Measurements from ENCODE around the gene MOSMO.

Gene MOSMO
- long read RNA-seq, partial matches to known transcripts: 0 of 2 reads
- long read RNA-seq, other reads (novel, unspliced or antisense): 2 of 2 reads

DNA sequence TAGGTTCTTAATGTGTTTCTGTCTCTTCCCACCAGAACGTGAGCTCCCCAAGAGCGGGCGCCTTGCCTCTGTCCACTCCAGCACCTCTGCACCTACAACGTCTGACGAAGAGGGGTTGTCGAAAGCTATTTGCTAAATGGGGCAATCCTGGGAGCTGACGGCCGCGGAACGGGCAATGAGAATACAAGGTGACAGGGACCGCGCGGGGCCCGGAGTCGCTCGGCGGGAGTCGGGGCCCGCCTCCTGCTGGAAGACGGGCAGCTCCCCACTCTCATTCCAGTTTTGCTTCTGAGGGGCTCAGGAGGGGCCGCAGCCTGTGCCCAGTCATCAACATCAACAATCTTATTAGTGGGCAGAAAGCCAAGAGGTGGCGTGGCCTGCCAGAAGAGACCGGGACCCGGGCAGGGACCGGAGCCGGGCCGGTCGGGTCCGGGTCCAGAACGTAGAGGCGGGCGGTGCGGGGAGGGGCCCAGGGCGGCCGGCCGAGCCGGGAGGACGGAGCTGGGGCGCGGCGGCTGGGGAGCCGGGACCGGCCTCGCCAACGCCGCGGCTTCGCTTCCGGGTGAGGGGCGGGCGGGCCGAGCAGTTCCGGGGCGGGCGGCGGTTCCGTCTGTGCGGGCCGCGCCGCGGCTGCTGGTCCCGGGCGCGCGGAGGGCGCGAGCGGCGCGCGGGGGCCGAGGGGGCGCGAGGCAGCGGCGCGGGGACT is at the start of gene MOSMO:
MOSMO (plus strand) TSS at position 603 of the 706 bp plus-strand sequence. CDS start 191 bp downstream, outside the sequence.
- TF ChIP-seq SPI1 (IDR thresholded peaks at IDR 0.05; ENCODE audit: borderline replicate concordance, low read depth) (no peak), GABPA (IDR thresholded peaks at IDR 0.05; ENCODE audit: low read depth) (peak; percentile 81), POLR2AphosphoS5 (IDR thresholded peaks at IDR 0.05; ENCODE audit: low read depth) (no peak)
- TF ChIP-seq, protein P1, sequence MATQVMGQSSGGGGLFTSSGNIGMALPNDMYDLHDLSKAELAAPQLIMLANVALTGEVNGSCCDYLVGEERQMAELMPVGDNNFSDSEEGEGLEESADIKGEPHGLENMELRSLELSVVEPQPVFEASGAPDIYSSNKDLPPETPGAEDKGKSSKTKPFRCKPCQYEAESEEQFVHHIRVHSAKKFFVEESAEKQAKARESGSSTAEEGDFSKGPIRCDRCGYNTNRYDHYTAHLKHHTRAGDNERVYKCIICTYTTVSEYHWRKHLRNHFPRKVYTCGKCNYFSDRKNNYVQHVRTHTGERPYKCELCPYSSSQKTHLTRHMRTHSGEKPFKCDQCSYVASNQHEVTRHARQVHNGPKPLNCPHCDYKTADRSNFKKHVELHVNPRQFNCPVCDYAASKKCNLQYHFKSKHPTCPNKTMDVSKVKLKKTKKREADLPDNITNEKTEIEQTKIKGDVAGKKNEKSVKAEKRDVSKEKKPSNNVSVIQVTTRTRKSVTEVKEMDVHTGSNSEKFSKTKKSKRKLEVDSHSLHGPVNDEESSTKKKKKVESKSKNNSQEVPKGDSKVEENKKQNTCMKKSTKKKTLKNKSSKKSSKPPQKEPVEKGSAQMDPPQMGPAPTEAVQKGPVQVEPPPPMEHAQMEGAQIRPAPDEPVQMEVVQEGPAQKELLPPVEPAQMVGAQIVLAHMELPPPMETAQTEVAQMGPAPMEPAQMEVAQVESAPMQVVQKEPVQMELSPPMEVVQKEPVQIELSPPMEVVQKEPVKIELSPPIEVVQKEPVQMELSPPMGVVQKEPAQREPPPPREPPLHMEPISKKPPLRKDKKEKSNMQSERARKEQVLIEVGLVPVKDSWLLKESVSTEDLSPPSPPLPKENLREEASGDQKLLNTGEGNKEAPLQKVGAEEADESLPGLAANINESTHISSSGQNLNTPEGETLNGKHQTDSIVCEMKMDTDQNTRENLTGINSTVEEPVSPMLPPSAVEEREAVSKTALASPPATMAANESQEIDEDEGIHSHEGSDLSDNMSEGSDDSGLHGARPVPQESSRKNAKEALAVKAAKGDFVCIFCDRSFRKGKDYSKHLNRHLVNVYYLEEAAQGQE (IDR thresholded peaks at IDR 0.05; ENCODE audit: insufficient replicate concordance, low read depth): peak; percentile 89
- TF ChIP-seq, protein P2, sequence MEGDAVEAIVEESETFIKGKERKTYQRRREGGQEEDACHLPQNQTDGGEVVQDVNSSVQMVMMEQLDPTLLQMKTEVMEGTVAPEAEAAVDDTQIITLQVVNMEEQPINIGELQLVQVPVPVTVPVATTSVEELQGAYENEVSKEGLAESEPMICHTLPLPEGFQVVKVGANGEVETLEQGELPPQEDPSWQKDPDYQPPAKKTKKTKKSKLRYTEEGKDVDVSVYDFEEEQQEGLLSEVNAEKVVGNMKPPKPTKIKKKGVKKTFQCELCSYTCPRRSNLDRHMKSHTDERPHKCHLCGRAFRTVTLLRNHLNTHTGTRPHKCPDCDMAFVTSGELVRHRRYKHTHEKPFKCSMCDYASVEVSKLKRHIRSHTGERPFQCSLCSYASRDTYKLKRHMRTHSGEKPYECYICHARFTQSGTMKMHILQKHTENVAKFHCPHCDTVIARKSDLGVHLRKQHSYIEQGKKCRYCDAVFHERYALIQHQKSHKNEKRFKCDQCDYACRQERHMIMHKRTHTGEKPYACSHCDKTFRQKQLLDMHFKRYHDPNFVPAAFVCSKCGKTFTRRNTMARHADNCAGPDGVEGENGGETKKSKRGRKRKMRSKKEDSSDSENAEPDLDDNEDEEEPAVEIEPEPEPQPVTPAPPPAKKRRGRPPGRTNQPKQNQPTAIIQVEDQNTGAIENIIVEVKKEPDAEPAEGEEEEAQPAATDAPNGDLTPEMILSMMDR (IDR thresholded peaks at IDR 0.05; ENCODE audit: insufficient read depth, low read length): no peak
- Histone ChIP-seq H3K27ac (replicated peaks) (peak within 1 kb of the TSS; percentile 57), H3K27me3 (ENCODE audit: insufficient read depth, poor library complexity, severe bottlenecking) (no peaks in the 10 kb centered on the region), H3K4me3 (replicated peaks; ENCODE audit: insufficient read depth, low read length) (peak within 1 kb of the TSS; percentile 96)
- DNase-seq (ENCODE audit: low read depth in 1 of 2, low spot score in 1 of 2): peak; percentile 51 to 64

DNA sequence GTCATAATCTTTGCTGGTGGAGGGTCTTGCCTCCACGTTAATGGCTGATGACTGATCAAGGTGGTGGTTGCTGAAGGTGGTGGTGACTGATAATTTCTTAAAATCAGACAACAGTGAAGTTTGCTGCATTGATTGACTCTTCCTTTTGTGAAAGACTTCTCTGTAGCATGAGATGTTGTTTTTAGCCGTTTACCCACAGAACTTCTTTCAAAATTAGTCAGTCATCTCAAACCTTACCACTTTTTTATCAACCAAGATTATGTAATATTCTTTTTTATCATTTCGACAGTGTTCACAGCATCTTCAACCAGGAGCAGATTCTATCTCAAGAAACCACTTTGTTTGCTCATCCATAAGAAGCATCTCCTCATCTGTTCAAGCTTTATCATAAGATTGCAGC is 48.9 kb upstream of the MOSMO start:
- TF ChIP-seq POLR2AphosphoS5 (IDR thresholded peaks at IDR 0.05; ENCODE audit: low read depth): no peak
- no peak for TF ChIP-seq GABPA (IDR thresholded peaks at IDR 0.05; ENCODE audit: low read depth)
- TF ChIP-seq, protein P2 (IDR thresholded peaks at IDR 0.05; ENCODE audit: insufficient read depth, low read length): no peak
- no peak for TF ChIP-seq SPI1 (IDR thresholded peaks at IDR 0.05; ENCODE audit: borderline replicate concordance, low read depth)
- TF ChIP-seq, protein P1 (IDR thresholded peaks at IDR 0.05; ENCODE audit: insufficient replicate concordance, low read depth): no peak
- no peak for DNase-seq (ENCODE audit: low read depth in 1 of 2, low spot score in 1 of 2)
- H3K4me3 ChIP-seq (replicated peaks; ENCODE audit: insufficient read depth, low read length): no peak overlapping the region
- no peak overlapping the region for H3K27ac ChIP-seq (replicated peaks)
- H3K27me3 ChIP-seq (ENCODE audit: insufficient read depth, poor library complexity, severe bottlenecking): no peaks in the 10 kb centered on the region

DNA sequence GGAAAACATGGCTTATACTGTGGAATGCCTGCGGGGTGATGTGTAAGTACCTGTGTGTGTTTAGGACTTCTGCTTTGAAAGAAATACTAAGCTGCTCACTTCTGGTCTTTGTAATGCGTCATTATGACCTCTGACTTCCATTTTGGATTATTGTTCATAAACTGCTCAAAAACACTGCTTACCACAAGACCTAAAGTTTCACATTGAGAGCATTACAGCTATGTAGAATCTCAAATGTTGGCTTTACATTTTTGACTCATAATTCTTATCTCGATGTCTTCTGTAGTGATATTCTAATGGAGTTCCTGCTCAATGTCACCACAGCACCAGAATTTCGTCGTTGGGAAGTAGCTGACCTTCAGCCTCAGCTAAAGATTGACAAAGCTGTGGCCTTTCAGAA is 45.4 kb upstream of the MOSMO start:
- Histone ChIP-seq H3K4me3 (replicated peaks; ENCODE audit: insufficient read depth, low read length) (no peak overlapping the region), H3K27me3 (ENCODE audit: insufficient read depth, poor library complexity, severe bottlenecking) (no peaks in the 10 kb centered on the region), H3K27ac (replicated peaks) (no peak overlapping the region)
- TF ChIP-seq, protein P2 (IDR thresholded peaks at IDR 0.05; ENCODE audit: insufficient read depth, low read length): no peak
- TF ChIP-seq, protein P1 (IDR thresholded peaks at IDR 0.05; ENCODE audit: insufficient replicate concordance, low read depth): no peak
- no peak for DNase-seq (ENCODE audit: low read depth in 1 of 2, low spot score in 1 of 2)

All from HL-60 (cell line).